ENCODE results near the gene OR52E8. TPM values are rescaled to one million over a fixed set of nuclear protein-coding genes. Genes with fewer than 3 reads are reported as not detected.

Gene OR52E8
- total RNA-seq, 2 experiments from 2014 or later: not detected

DNA sequence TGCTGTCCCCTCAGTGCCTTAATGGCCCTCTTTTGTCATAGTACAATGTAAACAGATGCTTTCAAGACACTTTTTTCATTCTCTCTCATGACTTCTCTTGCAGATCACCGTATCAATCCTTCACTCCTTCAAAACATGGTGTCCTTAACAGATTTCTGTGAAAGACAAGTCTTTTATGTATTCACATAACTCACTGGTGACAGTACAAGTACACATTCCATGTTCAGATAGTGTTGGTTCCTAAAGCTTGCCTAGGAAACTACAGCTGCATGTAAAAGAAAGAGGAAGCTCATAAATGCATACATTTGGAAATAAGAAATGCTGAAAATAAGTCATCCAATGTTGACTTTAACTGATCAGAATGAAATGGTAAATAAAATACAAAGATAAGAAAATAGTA is 10.8 kb downstream of the OR52E8 start:
- no peaks in the 10 kb centered on the region for H3K4me1 Mint-ChIP-seq (ENCODE audit: low read depth)
- intact Hi-C loops (cut with DNase I, micrococcal nuclease): no loop called here
- Histone ChIP-seq H3K4me1 (ENCODE audit: insufficient read depth, low read length) (no peaks in the 10 kb centered on the region), H3K4me3 (ENCODE audit: low read length) (no peak overlapping the region), H3K27ac (ENCODE audit: low read depth in 1 of 2, low read length in 2 of 2) (no peak overlapping the region), H3K36me3 (ENCODE audit: insufficient read depth, low read length) (no peaks in the 10 kb centered on the region), H3K27me3 (ENCODE audit: control insufficient read depth in 1 of 2, insufficient read depth in 2 of 2, low read length in 2 of 2) (no peaks in the 10 kb centered on the region), H3K9me3 (ENCODE audit: control insufficient read depth in 1 of 2, insufficient read depth in 1 of 2, low read length in 2 of 2) (no peaks in the 10 kb centered on the region)
- POLR2A ChIA-PET: no interaction called here
- CTCF ChIA-PET: no interaction called here
- peaks cover 3% of the 10 kb centered on the region for H3K27me3 Mint-ChIP-seq
- H3K27ac Mint-ChIP-seq: no peak overlapping the region
- H3K36me3 Mint-ChIP-seq (ENCODE audit: low read depth): no peaks in the 10 kb centered on the region
- DNase-seq (no peak), ATAC-seq (ENCODE audit: poor library complexity) (no peak)
- TF ChIP-seq CTCF (IDR thresholded peaks at IDR 0.05): no peak
- H3K9me3 Mint-ChIP-seq: no peaks in the 10 kb centered on the region
- H3K4me3 Mint-ChIP-seq: no peak overlapping the region

GRCh38 chr11:5841797-5842196 is 15.7 kb downstream of the OR52E8 start, which contains the start of gene OR52E6:
OR52E6 (minus strand) TSS chr11:5841897; CDS start chr11:5841897, 0 bp downstream.
- no peaks in the 10 kb centered on the region for H3K27me3 ChIP-seq (ENCODE audit: control insufficient read depth in 1 of 2, insufficient read depth in 2 of 2, low read length in 2 of 2)
- Mint-ChIP-seq H3K4me1 (ENCODE audit: low read depth) (no peaks in the 10 kb centered on the region), H3K27ac (no peak within 1 kb of the TSS), H3K9me3 (no peaks in the 10 kb centered on the region), H3K36me3 (ENCODE audit: low read depth) (no peaks in the 10 kb centered on the region), H3K27me3 (peaks cover 23% of the 10 kb centered on the region), H3K4me3 (no peak within 1 kb of the TSS)
- no peaks in the 10 kb centered on the region for H3K4me1 ChIP-seq (ENCODE audit: insufficient read depth, low read length)
- peaks cover 0 to 4% of the 10 kb centered on the region in 2 experiments for H3K9me3 ChIP-seq (ENCODE audit: control insufficient read depth in 1 of 2, insufficient read depth in 1 of 2, low read length in 2 of 2)
- TF ChIP-seq CTCF (IDR thresholded peaks at IDR 0.05): no peak
- ChIA-PET CTCF (no interaction called here), POLR2A (no interaction called here)
- intact Hi-C loops (cut with DNase I, micrococcal nuclease): no loop called here
- no peak for ATAC-seq (ENCODE audit: poor library complexity)
- DNase-seq: no peak
- no peak within 1 kb of the TSS for H3K4me3 ChIP-seq (ENCODE audit: low read length)
- no peaks in the 10 kb centered on the region for H3K36me3 ChIP-seq (ENCODE audit: insufficient read depth, low read length)
- no peak within 1 kb of the TSS for H3K27ac ChIP-seq (ENCODE audit: low read depth in 1 of 2, low read length in 2 of 2)

- Mint-ChIP-seq H3K27ac (no peak overlapping the region), H3K9me3 (no peaks in the 10 kb centered on the region), H3K4me1 (ENCODE audit: low read depth) (no peaks in the 10 kb centered on the region), H3K27me3 (peaks cover 29% of the 10 kb centered on the region), H3K36me3 (ENCODE audit: low read depth) (no peaks in the 10 kb centered on the region), H3K4me3 (no peak overlapping the region)
- POLR2A ChIA-PET: no interaction called here
- H3K27me3 ChIP-seq (ENCODE audit: control insufficient read depth in 1 of 2, insufficient read depth in 2 of 2, low read length in 2 of 2): no peaks in the 10 kb centered on the region
- intact Hi-C loops (cut with DNase I, micrococcal nuclease): no loop called here
- TF ChIP-seq CTCF (IDR thresholded peaks at IDR 0.05): no peak
- DNase-seq (no peak), ATAC-seq (ENCODE audit: poor library complexity) (no peak)
- H3K36me3 ChIP-seq (ENCODE audit: insufficient read depth, low read length): no peaks in the 10 kb centered on the region
- no peaks in the 10 kb centered on the region for H3K4me1 ChIP-seq (ENCODE audit: insufficient read depth, low read length)
- H3K27ac ChIP-seq (ENCODE audit: low read depth in 1 of 2, low read length in 2 of 2): no peak overlapping the region
- CTCF ChIA-PET: no interaction called here
- no peak overlapping the region for H3K4me3 ChIP-seq (ENCODE audit: low read length)
- peaks cover 0 to 4% of the 10 kb centered on the region in 2 experiments for H3K9me3 ChIP-seq (ENCODE audit: control insufficient read depth in 1 of 2, insufficient read depth in 1 of 2, low read length in 2 of 2)
Measured at GRCh38 chr11:5837695-5838094, 19.8 kb downstream of the OR52E8 start.
